Measurements from ENCODE around the gene YPEL1.

YPEL1 gene

DNA sequence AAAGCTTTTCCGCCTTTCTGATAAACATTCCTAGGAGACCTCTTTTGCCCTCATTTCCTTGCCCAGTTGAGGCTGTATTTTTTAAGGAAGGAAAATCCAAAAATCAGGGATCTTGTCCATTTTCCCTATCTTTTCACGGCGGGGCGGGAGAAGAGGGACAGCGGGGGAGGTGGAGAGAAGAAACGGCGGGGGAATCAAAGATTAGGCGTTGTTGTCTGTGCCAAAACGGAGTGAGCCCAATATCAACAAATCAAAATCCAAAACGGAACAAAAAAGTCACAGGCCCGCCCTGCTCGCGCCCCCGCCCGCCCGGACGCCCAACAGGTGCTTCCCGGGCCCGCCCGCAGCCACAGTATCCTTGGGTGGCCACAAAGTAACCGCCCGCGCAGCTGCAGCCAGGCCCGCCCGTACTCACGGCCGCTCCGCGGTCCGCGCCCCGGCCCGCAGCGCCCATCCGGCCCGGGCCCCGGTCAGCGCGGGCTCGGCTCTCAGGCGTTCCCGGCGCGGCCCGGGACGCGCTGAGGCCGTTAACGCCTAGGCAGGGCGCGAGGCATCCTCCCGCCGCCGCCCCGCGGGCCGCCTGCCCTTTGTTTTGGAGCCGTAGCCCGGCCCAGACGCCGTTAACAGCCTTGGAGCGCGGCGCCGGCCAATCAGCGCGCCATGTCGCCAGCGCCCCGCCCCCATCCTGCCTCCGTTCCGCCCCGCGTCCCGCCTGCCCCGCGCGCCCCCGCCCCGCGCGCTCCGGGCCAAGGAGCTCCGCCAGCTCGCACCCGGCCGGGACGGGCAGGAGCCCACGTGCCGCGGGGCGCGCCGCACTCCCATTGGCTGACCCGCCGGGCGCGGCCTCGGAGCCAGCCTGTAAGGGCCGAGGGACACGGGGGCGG lies at the start of gene YPEL1:
YPEL1 (minus strand) TSS at position 595 of the 884 bp plus-strand sequence. CDS start 25,050 bp downstream, outside the sequence.
- Mint-ChIP-seq H3K4me1 (ENCODE audit: low read depth) (peaks cover 25% of the 10 kb centered on the region), H3K4me3 (peak within 1 kb of the TSS; percentile 94), H3K36me3 (ENCODE audit: low read depth) (no peaks in the 10 kb centered on the region), H3K27me3 (ENCODE audit: low read depth) (peaks cover 16% of the 10 kb centered on the region), H3K9me3 (no peaks in the 10 kb centered on the region), H3K27ac (peak within 1 kb of the TSS; percentile 94)

DNA sequence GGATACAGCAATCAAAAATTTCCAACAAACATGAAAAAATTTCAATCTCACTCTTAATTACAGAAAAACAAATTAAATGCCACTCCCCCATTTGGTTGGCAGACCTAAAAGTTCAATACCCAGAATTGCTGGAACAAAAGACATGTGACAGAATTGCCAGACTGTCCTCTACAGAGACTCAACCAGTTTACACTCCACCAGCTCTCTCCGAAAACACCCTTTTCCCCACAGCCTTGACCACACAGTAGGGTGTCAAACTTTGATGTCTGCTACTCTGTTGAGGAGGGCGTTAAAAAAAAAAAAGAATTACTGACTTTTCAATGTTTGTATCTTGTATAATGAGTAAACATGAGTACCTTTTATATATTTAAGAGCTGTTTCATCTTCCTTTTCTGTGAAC lies 44.7 kb upstream of the YPEL1 start:
- Mint-ChIP-seq H3K27me3 (ENCODE audit: low read depth) (no peaks in the 10 kb centered on the region), H3K4me3 (no peak overlapping the region), H3K27ac (no peak overlapping the region), H3K9me3 (no peaks in the 10 kb centered on the region), H3K36me3 (ENCODE audit: low read depth) (peaks cover 21% of the 10 kb centered on the region), H3K4me1 (ENCODE audit: low read depth) (peaks cover 10% of the 10 kb centered on the region)

- Mint-ChIP-seq H3K4me1 (ENCODE audit: low read depth) (peaks cover 10% of the 10 kb centered on the region), H3K27ac (no peak overlapping the region), H3K9me3 (no peaks in the 10 kb centered on the region), H3K27me3 (ENCODE audit: low read depth) (no peaks in the 10 kb centered on the region), H3K4me3 (no peak overlapping the region), H3K36me3 (ENCODE audit: low read depth) (peaks cover 17% of the 10 kb centered on the region)
Measured at GRCh38 chr22:21779444-21779843, 43.9 kb upstream of the YPEL1 start.

- Mint-ChIP-seq H3K36me3 (ENCODE audit: low read depth) (peaks cover 17% of the 10 kb centered on the region), H3K4me1 (ENCODE audit: low read depth) (peaks cover 10% of the 10 kb centered on the region), H3K4me3 (no peak overlapping the region), H3K27me3 (ENCODE audit: low read depth) (no peaks in the 10 kb centered on the region), H3K9me3 (no peaks in the 10 kb centered on the region), H3K27ac (no peak overlapping the region)
Measured at GRCh38 chr22:21778705-21779363, 43.2 kb upstream of the YPEL1 start.

DNA sequence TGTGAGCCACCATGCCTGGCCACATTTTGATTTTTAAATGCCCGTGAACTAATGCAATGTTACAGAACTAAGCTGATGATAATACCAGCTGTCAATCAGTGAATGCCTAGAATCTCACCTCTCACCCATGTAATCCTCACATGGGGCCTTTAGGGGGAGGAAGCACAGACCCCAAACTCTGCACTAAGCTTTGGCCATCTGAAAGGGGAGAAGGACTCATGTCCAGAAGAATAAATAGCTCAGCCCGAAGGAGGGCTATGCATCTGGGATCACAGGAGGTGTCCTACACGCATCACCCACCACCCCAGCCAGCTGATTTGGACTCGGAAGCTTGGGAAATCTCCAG lies 36.0 kb upstream of the YPEL1 start:
- Mint-ChIP-seq H3K4me3 (no peak overlapping the region), H3K27ac (no peak overlapping the region), H3K9me3 (no peaks in the 10 kb centered on the region), H3K4me1 (ENCODE audit: low read depth) (peaks cover 39% of the 10 kb centered on the region), H3K36me3 (ENCODE audit: low read depth) (peaks cover 43% of the 10 kb centered on the region), H3K27me3 (ENCODE audit: low read depth) (no peaks in the 10 kb centered on the region)

GRCh38 chr22:21768435-21768834 lies 32.8 kb upstream of the YPEL1 start:
- H3K4me3 Mint-ChIP-seq: peak overlapping the region; percentile 60
- no peaks in the 10 kb centered on the region for H3K9me3 Mint-ChIP-seq
- peaks cover 64% of the 10 kb centered on the region for H3K36me3 Mint-ChIP-seq (ENCODE audit: low read depth)
- H3K27ac Mint-ChIP-seq: peak overlapping the region; percentile 71
- H3K27me3 Mint-ChIP-seq (ENCODE audit: low read depth): no peaks in the 10 kb centered on the region
- peaks cover 67% of the 10 kb centered on the region for H3K4me1 Mint-ChIP-seq (ENCODE audit: low read depth)

GRCh38 chr22:21766691-21767462 lies 31.3 kb upstream of the YPEL1 start:
- no peaks in the 10 kb centered on the region for H3K9me3 Mint-ChIP-seq
- no peaks in the 10 kb centered on the region for H3K27me3 Mint-ChIP-seq (ENCODE audit: low read depth)
- peak overlapping the region; percentile 63 for H3K4me3 Mint-ChIP-seq
- peak overlapping the region; percentile 96 for H3K27ac Mint-ChIP-seq
- peaks cover 62% of the 10 kb centered on the region for H3K36me3 Mint-ChIP-seq (ENCODE audit: low read depth)
- peaks cover 71% of the 10 kb centered on the region for H3K4me1 Mint-ChIP-seq (ENCODE audit: low read depth)

DNA sequence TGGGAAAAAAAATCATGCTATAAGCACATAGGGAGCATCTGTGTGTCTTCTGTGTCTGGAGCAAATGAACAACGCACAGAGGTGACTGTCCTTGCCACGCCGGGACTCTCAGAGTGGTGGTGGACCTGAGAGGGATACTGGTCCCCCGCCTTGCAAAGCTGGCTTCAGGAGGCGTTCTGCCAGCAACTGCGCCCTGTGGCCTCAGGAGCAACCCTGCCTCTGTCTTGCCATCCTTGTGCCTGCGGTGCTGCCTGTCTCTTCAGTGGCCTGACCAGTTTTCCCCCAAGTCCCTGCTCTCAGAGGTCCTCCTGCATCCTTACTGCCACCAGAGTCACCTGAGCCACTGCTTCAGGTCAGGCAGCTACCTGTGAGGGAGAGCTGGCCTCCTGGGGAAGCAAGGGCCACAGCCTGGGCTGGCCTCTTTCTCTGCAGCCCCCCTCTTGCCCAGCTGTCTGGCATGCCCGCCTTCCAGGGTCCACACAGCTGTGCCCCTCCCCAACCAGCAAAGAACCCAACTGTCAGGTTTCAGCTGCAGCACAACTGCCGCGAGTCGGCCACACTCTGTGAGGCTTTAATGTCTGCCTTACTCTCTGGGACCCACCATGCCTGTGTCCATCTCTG lies 30.4 kb upstream of the YPEL1 start:
- Mint-ChIP-seq H3K4me3 (peak overlapping the region; percentile 63), H3K27ac (peak overlapping the region; percentile 96), H3K9me3 (no peaks in the 10 kb centered on the region), H3K36me3 (ENCODE audit: low read depth) (peaks cover 62% of the 10 kb centered on the region), H3K4me1 (ENCODE audit: low read depth) (peaks cover 75% of the 10 kb centered on the region), H3K27me3 (ENCODE audit: low read depth) (no peaks in the 10 kb centered on the region)

GRCh38 chr22:21764038-21764804 lies 28.6 kb upstream of the YPEL1 start:
- peaks cover 83% of the 10 kb centered on the region for H3K4me1 Mint-ChIP-seq (ENCODE audit: low read depth)
- H3K36me3 Mint-ChIP-seq (ENCODE audit: low read depth): peaks cover 63% of the 10 kb centered on the region
- H3K27me3 Mint-ChIP-seq (ENCODE audit: low read depth): no peaks in the 10 kb centered on the region

GRCh38 chr22:21762712-21763581 lies 27.4 kb upstream of the YPEL1 start:
- H3K27me3 Mint-ChIP-seq (ENCODE audit: low read depth): no peaks in the 10 kb centered on the region
- peaks cover 75% of the 10 kb centered on the region for H3K4me1 Mint-ChIP-seq (ENCODE audit: low read depth)
- H3K9me3 Mint-ChIP-seq: no peaks in the 10 kb centered on the region
- peak overlapping the region; percentile 72 for H3K27ac Mint-ChIP-seq
- H3K36me3 Mint-ChIP-seq (ENCODE audit: low read depth): peaks cover 61% of the 10 kb centered on the region
- H3K4me3 Mint-ChIP-seq: peak overlapping the region; percentile 43

More at GRCh38 chr22:21764038-21764804, 28.6 kb upstream of the YPEL1 start:
- Mint-ChIP-seq H3K4me3 (peak overlapping the region; percentile 45), H3K9me3 (no peaks in the 10 kb centered on the region), H3K27ac (peak overlapping the region; percentile 72)

DNA sequence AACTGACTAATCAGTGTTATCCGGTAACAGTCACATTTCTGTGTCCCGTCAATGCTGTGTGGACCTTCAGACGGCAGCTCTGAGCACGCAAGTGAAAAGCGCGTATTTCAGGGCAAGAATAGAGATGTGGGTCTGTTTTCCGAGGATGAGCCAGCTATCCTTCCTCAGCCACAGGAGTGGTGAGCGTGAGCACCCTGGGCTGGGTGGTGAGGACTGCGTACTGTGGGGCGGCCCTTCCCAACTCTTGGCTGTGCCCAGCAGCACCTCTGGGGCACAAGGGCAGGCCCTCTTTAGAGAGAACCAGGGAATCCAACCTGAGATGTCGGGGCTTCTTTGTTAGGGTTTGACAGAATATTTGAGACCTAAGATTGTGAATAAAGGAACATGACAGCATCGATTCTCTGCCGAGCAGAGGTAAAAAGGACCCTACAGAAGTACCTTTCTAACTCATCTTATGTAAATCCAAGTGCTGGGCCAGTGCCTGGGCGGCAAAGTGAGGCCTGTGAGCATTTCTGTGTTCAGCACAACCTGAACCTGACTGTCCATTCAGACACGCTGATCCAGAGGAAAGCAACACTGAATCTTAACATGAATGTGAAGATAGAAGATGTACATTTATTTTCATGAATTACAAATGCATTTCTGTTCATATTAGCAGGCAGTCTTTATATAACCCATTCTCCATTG lies 26.5 kb upstream of the YPEL1 start:
- Mint-ChIP-seq H3K36me3 (ENCODE audit: low read depth) (peaks cover 58% of the 10 kb centered on the region), H3K4me1 (ENCODE audit: low read depth) (peaks cover 69% of the 10 kb centered on the region)

DNA sequence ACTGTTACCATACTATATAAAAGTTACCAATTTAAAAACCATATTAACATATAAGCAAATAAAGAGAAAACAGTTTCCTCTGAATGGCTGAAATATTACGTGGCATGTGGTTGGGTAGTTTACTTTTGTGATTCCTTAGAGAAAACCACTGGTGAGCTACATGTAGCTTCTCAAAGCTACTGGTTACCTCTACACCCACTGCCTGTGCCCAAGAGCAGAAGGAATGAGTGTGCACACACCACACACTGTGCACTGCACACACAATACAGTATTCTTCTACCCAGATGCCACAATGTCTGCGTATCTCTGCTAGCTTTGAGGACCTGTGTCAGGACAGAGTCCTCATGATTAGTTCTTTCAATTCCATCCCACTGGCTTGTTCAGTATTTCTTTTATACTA lies 25.5 kb upstream of the YPEL1 start:
- H3K4me3 Mint-ChIP-seq: no peak overlapping the region
- H3K27ac Mint-ChIP-seq: no peak overlapping the region
- no peaks in the 10 kb centered on the region for H3K9me3 Mint-ChIP-seq
- peaks cover 56% of the 10 kb centered on the region for H3K36me3 Mint-ChIP-seq (ENCODE audit: low read depth)
- peaks cover 61% of the 10 kb centered on the region for H3K4me1 Mint-ChIP-seq (ENCODE audit: low read depth)
- no peaks in the 10 kb centered on the region for H3K27me3 Mint-ChIP-seq (ENCODE audit: low read depth)

More for the DNA sequence above, 26.5 kb upstream of the YPEL1 start:
- H3K4me3 Mint-ChIP-seq: peak overlapping the region; percentile 12
- no peaks in the 10 kb centered on the region for H3K9me3 Mint-ChIP-seq
- peak overlapping the region; percentile 27 for H3K27ac Mint-ChIP-seq
- H3K27me3 Mint-ChIP-seq (ENCODE audit: low read depth): no peaks in the 10 kb centered on the region

Data from T-helper 1 cell treated with Interleukin-12 subunit alpha and Interleukin-12 subunit beta and Interleukin-4 antibody, amounts not matched to agents 30 μg/mL and 1 μg/mL, for 36 hours (primary cell).